ENCODE data around the gene TBPL1.

The TBPL1 gene

GRCh38 chr6:133959667-133960368 is 6.8 kb downstream of the TBPL1 start:
- Histone ChIP-seq H3K27ac (ENCODE audit: poor library complexity, severe bottlenecking) (no peak overlapping the region), H3K4me1 (ENCODE audit: insufficient read depth, poor library complexity, severe bottlenecking) (peaks cover 7% of the 10 kb centered on the region), H3K4me3 (ENCODE audit: severe bottlenecking) (no peak overlapping the region), H3K27me3 (ENCODE audit: insufficient read depth, poor library complexity, severe bottlenecking) (no peaks in the 10 kb centered on the region), H3K36me3 (ENCODE audit: low read depth) (0 out of 2 replicates have a peak, but pooled peaks cover 4% of the 10 kb centered on the region), H3K9me3 (ENCODE audit: severe bottlenecking) (no peaks in the 10 kb centered on the region)
- no peak for ATAC-seq (ENCODE audit: low read depth)
- TF ChIP-seq, protein P1, sequence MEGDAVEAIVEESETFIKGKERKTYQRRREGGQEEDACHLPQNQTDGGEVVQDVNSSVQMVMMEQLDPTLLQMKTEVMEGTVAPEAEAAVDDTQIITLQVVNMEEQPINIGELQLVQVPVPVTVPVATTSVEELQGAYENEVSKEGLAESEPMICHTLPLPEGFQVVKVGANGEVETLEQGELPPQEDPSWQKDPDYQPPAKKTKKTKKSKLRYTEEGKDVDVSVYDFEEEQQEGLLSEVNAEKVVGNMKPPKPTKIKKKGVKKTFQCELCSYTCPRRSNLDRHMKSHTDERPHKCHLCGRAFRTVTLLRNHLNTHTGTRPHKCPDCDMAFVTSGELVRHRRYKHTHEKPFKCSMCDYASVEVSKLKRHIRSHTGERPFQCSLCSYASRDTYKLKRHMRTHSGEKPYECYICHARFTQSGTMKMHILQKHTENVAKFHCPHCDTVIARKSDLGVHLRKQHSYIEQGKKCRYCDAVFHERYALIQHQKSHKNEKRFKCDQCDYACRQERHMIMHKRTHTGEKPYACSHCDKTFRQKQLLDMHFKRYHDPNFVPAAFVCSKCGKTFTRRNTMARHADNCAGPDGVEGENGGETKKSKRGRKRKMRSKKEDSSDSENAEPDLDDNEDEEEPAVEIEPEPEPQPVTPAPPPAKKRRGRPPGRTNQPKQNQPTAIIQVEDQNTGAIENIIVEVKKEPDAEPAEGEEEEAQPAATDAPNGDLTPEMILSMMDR (IDR thresholded peaks at IDR 0.05; ENCODE audit: poor library complexity, severe bottlenecking): no peak
- no peak for DNase-seq (ENCODE audit: low spot score)

DNA sequence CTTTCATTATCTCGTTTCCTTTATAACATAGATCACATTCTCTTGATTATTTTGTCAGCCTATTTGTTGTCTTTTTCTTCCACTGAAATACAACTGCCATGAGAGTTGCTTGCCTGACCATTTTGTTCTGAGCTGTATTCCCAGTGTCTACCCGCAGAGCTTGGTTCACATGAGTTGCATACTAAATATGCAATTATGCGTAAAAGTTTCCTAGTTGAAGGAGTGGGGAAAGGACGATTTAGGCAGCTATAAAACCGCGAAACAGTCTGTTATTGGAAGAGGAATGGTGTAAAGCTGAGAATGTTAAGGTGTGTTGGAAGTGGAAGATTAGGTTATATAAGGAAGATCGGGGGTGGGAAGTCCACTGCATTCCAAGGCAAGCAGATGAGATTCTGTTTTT is 8.8 kb downstream of the TBPL1 start:
- H3K27me3 ChIP-seq (ENCODE audit: insufficient read depth, poor library complexity, severe bottlenecking): no peaks in the 10 kb centered on the region
- DNase-seq (ENCODE audit: low spot score) (no peak), ATAC-seq (ENCODE audit: low read depth) (no peak)
- no peak overlapping the region for H3K27ac ChIP-seq (ENCODE audit: poor library complexity, severe bottlenecking)
- H3K36me3 ChIP-seq (ENCODE audit: low read depth): no peaks in the 10 kb centered on the region
- H3K4me1 ChIP-seq (ENCODE audit: insufficient read depth, poor library complexity, severe bottlenecking): no peaks in the 10 kb centered on the region
- no peaks in the 10 kb centered on the region for H3K9me3 ChIP-seq (ENCODE audit: severe bottlenecking)
- TF ChIP-seq, protein P1 (IDR thresholded peaks at IDR 0.05; ENCODE audit: poor library complexity, severe bottlenecking): no peak
- H3K4me3 ChIP-seq (ENCODE audit: severe bottlenecking): no peak overlapping the region

DNA sequence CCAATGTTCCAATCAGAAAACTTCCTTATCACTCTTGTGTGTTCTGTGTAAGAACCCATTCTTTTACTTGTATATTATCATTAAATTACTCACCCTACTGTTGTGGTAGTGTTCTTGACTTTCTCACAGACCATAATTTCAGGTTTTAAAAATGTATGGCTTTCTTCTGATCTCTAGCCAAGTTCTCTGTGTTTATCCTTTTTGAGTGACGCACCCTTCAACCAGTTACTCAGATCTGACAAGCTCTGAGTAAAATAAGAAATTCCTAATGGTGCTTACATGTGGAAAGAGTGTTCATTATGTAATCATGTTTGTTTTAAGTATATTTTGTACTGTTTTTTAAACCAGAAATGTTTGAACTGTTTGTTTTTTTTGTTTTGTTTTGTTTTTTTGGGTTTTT is 11.0 kb downstream of the TBPL1 start:
- no peaks in the 10 kb centered on the region for H3K9me3 ChIP-seq (ENCODE audit: severe bottlenecking)
- H3K27ac ChIP-seq (ENCODE audit: poor library complexity, severe bottlenecking): peak overlapping the region; percentile 2
- TF ChIP-seq, protein P1 (IDR thresholded peaks at IDR 0.05; ENCODE audit: poor library complexity, severe bottlenecking): no peak
- H3K27me3 ChIP-seq (ENCODE audit: insufficient read depth, poor library complexity, severe bottlenecking): no peaks in the 10 kb centered on the region
- H3K4me1 ChIP-seq (ENCODE audit: insufficient read depth, poor library complexity, severe bottlenecking): peaks cover 5% of the 10 kb centered on the region
- ATAC-seq (ENCODE audit: low read depth) (peak; percentile 85), DNase-seq (ENCODE audit: low spot score) (no peak)
- no peaks in the 10 kb centered on the region for H3K36me3 ChIP-seq (ENCODE audit: low read depth)
- no peak overlapping the region for H3K4me3 ChIP-seq (ENCODE audit: severe bottlenecking)

GRCh38 chr6:133964702-133965101 is 11.7 kb downstream of the TBPL1 start:
- no peak overlapping the region for H3K27ac ChIP-seq (ENCODE audit: poor library complexity, severe bottlenecking)
- DNase-seq (ENCODE audit: low spot score) (no peak), ATAC-seq (ENCODE audit: low read depth) (no peak)
- H3K27me3 ChIP-seq (ENCODE audit: insufficient read depth, poor library complexity, severe bottlenecking): no peaks in the 10 kb centered on the region
- no peaks in the 10 kb centered on the region for H3K36me3 ChIP-seq (ENCODE audit: low read depth)
- H3K4me3 ChIP-seq (ENCODE audit: severe bottlenecking): no peak overlapping the region
- TF ChIP-seq, protein P1 (IDR thresholded peaks at IDR 0.05; ENCODE audit: poor library complexity, severe bottlenecking): no peak
- H3K4me1 ChIP-seq (ENCODE audit: insufficient read depth, poor library complexity, severe bottlenecking): peaks cover 5% of the 10 kb centered on the region
- no peaks in the 10 kb centered on the region for H3K9me3 ChIP-seq (ENCODE audit: severe bottlenecking)

DNA sequence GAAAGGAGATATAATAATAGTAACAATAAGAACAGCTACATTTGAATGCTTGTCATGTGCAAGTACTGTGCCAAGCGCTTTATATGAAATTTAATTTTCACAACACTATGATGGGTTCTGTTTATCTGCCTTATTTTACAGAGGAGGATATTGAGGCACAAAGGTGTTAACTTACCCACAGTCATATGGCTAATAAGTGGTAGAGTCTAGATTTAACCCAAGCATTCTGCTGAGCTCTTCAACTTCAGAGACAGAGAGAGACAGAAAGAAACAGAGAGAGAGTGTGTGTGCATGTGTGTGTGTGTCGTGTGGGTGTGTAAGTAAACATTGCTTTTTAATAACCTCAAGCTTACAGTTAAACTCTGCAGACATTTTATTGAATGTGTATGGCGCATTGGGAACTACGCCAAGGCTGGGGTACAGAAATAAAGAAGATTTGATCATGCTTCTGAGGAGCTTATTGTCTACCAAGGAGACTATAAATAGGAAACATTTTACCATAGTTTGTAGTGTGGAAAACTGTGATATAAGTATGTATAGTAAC is 12.9 kb downstream of the TBPL1 start:
- no peaks in the 10 kb centered on the region for H3K27me3 ChIP-seq (ENCODE audit: insufficient read depth, poor library complexity, severe bottlenecking)
- no peaks in the 10 kb centered on the region for H3K9me3 ChIP-seq (ENCODE audit: severe bottlenecking)
- DNase-seq (ENCODE audit: low spot score): no peak
- no peak overlapping the region for H3K27ac ChIP-seq (ENCODE audit: poor library complexity, severe bottlenecking)
- no peak overlapping the region for H3K4me3 ChIP-seq (ENCODE audit: severe bottlenecking)
- no peak for ATAC-seq (ENCODE audit: low read depth)
- 0 out of 2 replicates have a peak, but pooled peaks cover 5% of the 10 kb centered on the region for H3K36me3 ChIP-seq (ENCODE audit: low read depth)
- TF ChIP-seq, protein P1 (IDR thresholded peaks at IDR 0.05; ENCODE audit: poor library complexity, severe bottlenecking): no peak
- H3K4me1 ChIP-seq (ENCODE audit: insufficient read depth, poor library complexity, severe bottlenecking): peaks cover 5% of the 10 kb centered on the region

Measured in RWPE2 (cell line).